Subcutaneous adipose tissue (tissue), 4 donors: ENCODE data around the gene REL. TPM values are rescaled to one million over a fixed set of nuclear protein-coding genes. Genes with fewer than 3 reads are reported as not detected.

Source experiments
- CTCF ChIP-seq: fragments of 450-650 bp; IDR thresholded peaks from one replicate; pipeline ENCODE4 v1.5.1; 2016; ENCODE audit warnings: low read depth, mild to moderate bottlenecking, control low read depth, antibody characterized with exemption, moderate library complexity
- total RNA-seq, 4 donors: library from RNA; depleted of rRNA; stranded (reverse); fragments of >200 nt; gene quantifications; one replicate each; pipeline ENCODE4 v1.1.0, GENCODE V29; 2016

Gene REL
- total RNA-seq, 4 donors from 2014 or later, result 16.8 to 43.2 (median 23.9) TPM

- TF ChIP-seq CTCF, result no peak
Observed at GRCh38 chr2:60899230-60899891, 18.0 kb downstream of the REL start.

GRCh38 chr2:60899892-60900249 lies 18.5 kb downstream of the REL start:
- TF ChIP-seq CTCF, result no peak

GRCh38 chr2:60906395-60906794 lies 25.0 kb downstream of the REL start:
- no peak for TF ChIP-seq CTCF

GRCh38 chr2:60907329-60907728 lies 26.0 kb downstream of the REL start:
- TF ChIP-seq CTCF, result no peak

- no peak for TF ChIP-seq CTCF
Observed at GRCh38 chr2:60925994-60926740, 44.8 kb downstream of the REL start.

- no peak for TF ChIP-seq CTCF
Observed at GRCh38 chr2:60926741-60927552, 45.6 kb downstream of the REL start.

- TF ChIP-seq CTCF, result no peak
Observed at GRCh38 chr2:60932954-60933353, 51.6 kb downstream of the REL start.
